ENCODE results near the gene CPNE6. TPM values are rescaled to one million over a fixed set of nuclear protein-coding genes. Genes with fewer than 3 reads are reported as not detected.
A peak's percentile ranks its signal among the peaks of the same experiment; 100 is the strongest.

CPNE6 gene
- total RNA-seq, 1 experiment from 2014 or later: not detected

- no peak overlapping the region for H3K4me3 Mint-ChIP-seq
Measured at GRCh38 chr14:24057867-24058259, 13.5 kb upstream of the CPNE6 start.

More at GRCh38 chr14:24057867-24058259, 13.5 kb upstream of the CPNE6 start:
- Histone ChIP-seq H3K56ac (ENCODE audit: insufficient read length, low read depth, low read length) (no peak overlapping the region), H2BK5ac (ENCODE audit: insufficient read length, low read length) (no peak overlapping the region), H3K27ac (ENCODE audit: insufficient read length, low read depth, low read length) (no peak overlapping the region), H3K79me2 (ENCODE audit: insufficient read depth, low read length) (no peaks in the 10 kb centered on the region), H2BK15ac (ENCODE audit: low read depth, low read length) (no peak overlapping the region), H2BK12ac (ENCODE audit: insufficient read length, low read depth, low read length) (no peak overlapping the region), H4K8ac (replicated peaks; ENCODE audit: insufficient read length, low read depth, low read length) (no peak overlapping the region), H3K9ac (ENCODE audit: extremely low read depth, insufficient read length, low read length) (no peak overlapping the region), H3K14ac (ENCODE audit: insufficient read depth, low read length) (no peak overlapping the region), H3K4me1 (ENCODE audit: insufficient read depth, low read length) (no peaks in the 10 kb centered on the region), H3K9me3 (ENCODE audit: control insufficient read depth, low read depth, low read length) (no peaks in the 10 kb centered on the region), H3T11ph (ENCODE audit: low read length) (no peak overlapping the region), H4K91ac (ENCODE audit: insufficient read length, low read depth, low read length) (no peak overlapping the region), H3K4me2 (ENCODE audit: insufficient read depth, insufficient read length, low read length) (no peak overlapping the region), H3K23ac (ENCODE audit: insufficient read length, low read depth, low read length) (no peak overlapping the region), H2AK5ac (ENCODE audit: insufficient read length, low read length) (no peak overlapping the region), H3K23me2 (ENCODE audit: insufficient read length, low read depth, low read length, poor library complexity, severe bottlenecking) (no peaks in the 10 kb centered on the region), H2BK120ac (ENCODE audit: low read depth, low read length, poor library complexity, severe bottlenecking) (no peak overlapping the region), H3K79me1 (ENCODE audit: insufficient read depth, low read depth, low read length, poor library complexity, severe bottlenecking) (no peaks in the 10 kb centered on the region), H4K5ac (ENCODE audit: insufficient read length, low read depth, low read length) (no peak overlapping the region), H3K18ac (ENCODE audit: insufficient read length, low read depth, low read length) (no peak overlapping the region), H2BK20ac (ENCODE audit: low read depth, low read length, poor library complexity, severe bottlenecking) (no peak overlapping the region), H3K4ac (ENCODE audit: low read depth, low read length) (no peak overlapping the region), H3K27me3 (ENCODE audit: insufficient read depth, low read length) (no peaks in the 10 kb centered on the region), H4K20me1 (ENCODE audit: control insufficient read depth, insufficient read depth, insufficient read length) (peaks cover 2% of the 10 kb centered on the region), H2AFZ (ENCODE audit: low read length) (no peak overlapping the region)
- DNase-seq: no peak
- Mint-ChIP-seq H3K36me3 (ENCODE audit: insufficient read depth in 1 of 3, low read depth in 3 of 3) (peaks cover 3 to 9% (median 7%) of the 10 kb centered on the region in 3 experiments; a peak in 6 of 7 replicates), H3K27me3 (ENCODE audit: low read depth) (peaks cover 3% of the 10 kb centered on the region), H3K9me3 (no peaks in the 10 kb centered on the region), H3K27ac (peak overlapping the region in 2 of 3 experiments; percentile 89 to 93; a peak in 2 of 7 replicates), H3K4me1 (peaks cover 5 to 11% of the 10 kb centered on the region in 2 experiments)
- no CpG with 5 or more reads among the region's 14 CpGs for WGBS (ENCODE audit: extremely low coverage, insufficient read length, low lambda C conversion rate)
- TF ChIP-seq CTCF (conservative IDR thresholded peaks at IDR 0.05): no peak

All from H9 (cell line).